ENCODE results near the gene BID. TPM values are rescaled to one million over a fixed set of nuclear protein-coding genes. Genes with fewer than 3 reads are reported as not detected.

Gene BID
- total RNA-seq, 1 experiment from 2014 or later, result 32.5 TPM

GRCh38 chr22:17791196-17791595 is 16.9 kb upstream of the BID start:
- peaks cover 10% of the 10 kb centered on the region for H3K4me1 Mint-ChIP-seq
- no peak for ATAC-seq
- no peak overlapping the region for H3K4me3 Mint-ChIP-seq
- TF ChIP-seq TP53 (CRISPR knock-in tag; IDR thresholded peaks at IDR 0.05) (no peak), NR1H2 (CRISPR knock-in tag; IDR thresholded peaks at IDR 0.05) (no peak), IRF2 (CRISPR knock-in tag; IDR thresholded peaks at IDR 0.05; ENCODE audit: borderline replicate concordance, low read depth) (no peak), TCF7 (CRISPR knock-in tag; IDR thresholded peaks at IDR 0.05; ENCODE audit: low read depth) (no peak), KAT7 (CRISPR knock-in tag; IDR thresholded peaks at IDR 0.05; ENCODE audit: borderline replicate concordance) (no peak), RORB (CRISPR knock-in tag; IDR thresholded peaks at IDR 0.05) (no peak), NR2C2 (CRISPR knock-in tag; IDR thresholded peaks at IDR 0.05) (no peak), ATF1 (CRISPR knock-in tag; IDR thresholded peaks at IDR 0.05) (no peak)
- H3K9me3 Mint-ChIP-seq, result no peaks in the 10 kb centered on the region
- POLR2A ChIA-PET, result no interaction called here
- CTCF ChIA-PET, result interaction anchor here (3.1 kb wide), 1 partner anchor 48 kb away, joined by 23 read pairs; no protein-coding TSS in a partner anchor
- H3K27ac Mint-ChIP-seq, result no peak overlapping the region
- H3K27me3 Mint-ChIP-seq (ENCODE audit: low read depth), result no peaks in the 10 kb centered on the region
- no peaks in the 10 kb centered on the region for H3K36me3 Mint-ChIP-seq
- DNase-seq (ENCODE audit: low spot score), result no peak

- DNase-seq (ENCODE audit: low spot score) (no peak), ATAC-seq (no peak)
- ChIA-PET CTCF (interaction anchor here (0.7 to 7.2 kb wide), 8 partner anchors 11 to 287 kb away, joined by 3 to 302 read pairs (median 9); partner anchors contain the start of gene BID), POLR2A (no interaction called here)
- Mint-ChIP-seq H3K4me3 (no peak overlapping the region), H3K27me3 (ENCODE audit: low read depth) (no peaks in the 10 kb centered on the region), H3K27ac (no peak overlapping the region), H3K9me3 (no peaks in the 10 kb centered on the region), H3K4me1 (peaks cover 10% of the 10 kb centered on the region), H3K36me3 (no peaks in the 10 kb centered on the region)
- no peak for TF ChIP-seq ATF1 (CRISPR knock-in tag; IDR thresholded peaks at IDR 0.05)
Measured at GRCh38 chr22:17789379-17790200, 15.3 kb upstream of the BID start.

- ChIA-PET POLR2A (interaction anchor here (0.6 to 1.3 kb wide), 2 partner anchors 16 to 1333 kb away, joined by 3 to 4 read pairs; no protein-coding TSS in a partner anchor), CTCF (interaction anchor here (0.6 to 7.2 kb wide), 16 partner anchors 10 to 288 kb away, joined by 3 to 302 read pairs (median 4); partner anchors contain the start of gene BID)
- no peaks in the 10 kb centered on the region for H3K27me3 Mint-ChIP-seq (ENCODE audit: low read depth)
- ATAC-seq (no peak), DNase-seq (ENCODE audit: low spot score) (peak; percentile 52)
- peaks cover 10% of the 10 kb centered on the region for H3K4me1 Mint-ChIP-seq
- H3K9me3 Mint-ChIP-seq, result no peaks in the 10 kb centered on the region
- no peak overlapping the region for H3K27ac Mint-ChIP-seq
- TF ChIP-seq ARID4B (CRISPR knock-in tag; IDR thresholded peaks at IDR 0.05; ENCODE audit: borderline replicate concordance) (no peak), CTCF (IDR thresholded peaks at IDR 0.05) (0 out of 2 replicates have a peak, but pooled peaks have one; percentile 7)
- H3K36me3 Mint-ChIP-seq, result no peaks in the 10 kb centered on the region
- H3K4me3 Mint-ChIP-seq, result no peak overlapping the region
Measured at GRCh38 chr22:17788528-17789378, 14.5 kb upstream of the BID start.

Data from WTC11 (cell line).